HCT116 (cell line): ENCODE data around the gene ACE.

ENCODE experiments used
- EZH2 ChIP-seq: fragments of 200-600 bp; sonication (generic); IDR thresholded peaks from 2 replicates; pipeline ENCODE4 v1.6.1; 2017; ENCODE audit warnings: antibody characterized with exemption, mixed run types
- EZH2phosphoT487 ChIP-seq: fragments of 200-600 bp; IDR thresholded peaks from 2 replicates; pipeline ENCODE4 v1.6.1; 2018; ENCODE audit warnings: antibody characterized with exemption, borderline replicate concordance
- JUND ChIP-seq: IDR thresholded peaks from 2 replicates; pipeline ENCODE4 v1.6.1; 2012
- POLR2A ChIP-seq: IDR thresholded peaks from 2 replicates; pipeline ENCODE4 v1.7.0; 2011; ENCODE audit warnings: borderline replicate concordance; ENCODE audit not compliant: insufficient read depth, insufficient read length; ENCODE audit errors: extremely low read depth
- RAD21 ChIP-seq: IDR thresholded peaks from 2 replicates; pipeline ENCODE4 v1.6.1; 2012; ENCODE audit warnings: low read depth, mild to moderate bottlenecking
- SIN3A ChIP-seq: IDR thresholded peaks from 2 replicates; pipeline ENCODE4 v1.6.1; 2012; ENCODE audit warnings: low read depth
- SP1 ChIP-seq: IDR thresholded peaks from 2 replicates; pipeline ENCODE4 v1.6.1; 2012; ENCODE audit warnings: low read depth
- YY1 ChIP-seq: IDR thresholded peaks from 2 replicates; pipeline ENCODE4 v1.6.1; 2011; ENCODE audit warnings: low read length, low read depth, moderate library complexity, mild to moderate bottlenecking; ENCODE audit not compliant: insufficient replicate concordance; ENCODE audit errors: extremely low read depth
- ZNF274 ChIP-seq: fragments of 200-500 bp; sonication (Bioruptor generic); IDR thresholded peaks from 2 replicates; pipeline ENCODE4 v1.6.1; 2014; ENCODE audit warnings: mild to moderate bottlenecking, low read depth, low read length, inconsistent platforms
- TF ChIP-seq, protein P1 (sequence below), 3 experiments: fragments of 200-600 bp in 1 of 3; sonication (generic) in 1 of 3; IDR thresholded peaks in 2 of 3; conservative IDR thresholded peaks in 1 of 3; 2 replicates each; pipeline ENCODE4 v1.5.1; 2012 to 2017; ENCODE audit warnings: low read depth in 2 of 3, low read length in 2 of 3, antibody characterized with exemption in 1 of 3, borderline replicate concordance in 1 of 3, control low read depth in 1 of 3, mild to moderate bottlenecking in 1 of 3, mixed read lengths in 1 of 3, mixed run types in 1 of 3, moderate library complexity in 1 of 3; ENCODE audit not compliant: insufficient read depth in 1 of 3
- TF ChIP-seq, protein P2 (sequence below): IDR thresholded peaks from 2 replicates; pipeline ENCODE4 v1.6.1; 2012
- TF ChIP-seq, protein P3 (sequence below): IDR thresholded peaks from 2 replicates; pipeline ENCODE4 v1.6.1; 2012; ENCODE audit warnings: low read depth

DNA sequence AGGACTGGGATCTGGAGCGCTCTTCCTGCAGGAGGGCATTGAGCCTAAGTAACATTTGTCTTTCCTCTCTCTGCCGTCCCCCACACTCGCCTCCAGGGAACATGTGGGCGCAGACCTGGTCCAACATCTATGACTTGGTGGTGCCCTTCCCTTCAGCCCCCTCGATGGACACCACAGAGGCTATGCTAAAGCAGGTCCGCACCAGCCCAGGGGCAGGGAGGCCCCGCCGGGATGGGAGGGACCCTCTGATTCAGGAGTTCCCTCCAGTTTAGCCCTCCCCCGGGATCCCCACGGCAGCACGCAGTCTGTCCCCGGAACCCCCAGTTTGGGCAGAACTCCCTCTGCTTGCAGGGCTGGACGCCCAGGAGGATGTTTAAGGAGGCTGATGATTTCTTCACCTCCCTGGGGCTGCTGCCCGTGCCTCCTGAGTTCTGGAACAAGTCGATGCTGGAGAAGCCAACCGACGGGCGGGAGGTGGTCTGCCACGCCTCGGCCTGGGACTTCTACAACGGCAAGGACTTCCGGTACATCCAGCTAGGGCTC is 14.1 kb downstream of the ACE start:
- TF ChIP-seq, protein P1, sequence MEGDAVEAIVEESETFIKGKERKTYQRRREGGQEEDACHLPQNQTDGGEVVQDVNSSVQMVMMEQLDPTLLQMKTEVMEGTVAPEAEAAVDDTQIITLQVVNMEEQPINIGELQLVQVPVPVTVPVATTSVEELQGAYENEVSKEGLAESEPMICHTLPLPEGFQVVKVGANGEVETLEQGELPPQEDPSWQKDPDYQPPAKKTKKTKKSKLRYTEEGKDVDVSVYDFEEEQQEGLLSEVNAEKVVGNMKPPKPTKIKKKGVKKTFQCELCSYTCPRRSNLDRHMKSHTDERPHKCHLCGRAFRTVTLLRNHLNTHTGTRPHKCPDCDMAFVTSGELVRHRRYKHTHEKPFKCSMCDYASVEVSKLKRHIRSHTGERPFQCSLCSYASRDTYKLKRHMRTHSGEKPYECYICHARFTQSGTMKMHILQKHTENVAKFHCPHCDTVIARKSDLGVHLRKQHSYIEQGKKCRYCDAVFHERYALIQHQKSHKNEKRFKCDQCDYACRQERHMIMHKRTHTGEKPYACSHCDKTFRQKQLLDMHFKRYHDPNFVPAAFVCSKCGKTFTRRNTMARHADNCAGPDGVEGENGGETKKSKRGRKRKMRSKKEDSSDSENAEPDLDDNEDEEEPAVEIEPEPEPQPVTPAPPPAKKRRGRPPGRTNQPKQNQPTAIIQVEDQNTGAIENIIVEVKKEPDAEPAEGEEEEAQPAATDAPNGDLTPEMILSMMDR (IDR thresholded peaks at IDR 0.05 in 2 of 3, conservative IDR thresholded peaks at IDR 0.05 in 1 of 3; ENCODE audit: borderline replicate concordance in 1 of 3, insufficient read depth in 1 of 3, low read depth in 2 of 3, low read length in 2 of 3) = no peak
- TF ChIP-seq YY1 = no peak
- no peak for TF ChIP-seq EZH2phosphoT487
- TF ChIP-seq, protein P2, sequence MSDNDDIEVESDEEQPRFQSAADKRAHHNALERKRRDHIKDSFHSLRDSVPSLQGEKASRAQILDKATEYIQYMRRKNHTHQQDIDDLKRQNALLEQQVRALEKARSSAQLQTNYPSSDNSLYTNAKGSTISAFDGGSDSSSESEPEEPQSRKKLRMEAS = no peak
- no peak for TF ChIP-seq EZH2
- no peak for TF ChIP-seq JUND
- no peak for TF ChIP-seq RAD21
- TF ChIP-seq POLR2A = no peak
- TF ChIP-seq SIN3A = no peak
- no peak for TF ChIP-seq SP1
- TF ChIP-seq, protein P3, sequence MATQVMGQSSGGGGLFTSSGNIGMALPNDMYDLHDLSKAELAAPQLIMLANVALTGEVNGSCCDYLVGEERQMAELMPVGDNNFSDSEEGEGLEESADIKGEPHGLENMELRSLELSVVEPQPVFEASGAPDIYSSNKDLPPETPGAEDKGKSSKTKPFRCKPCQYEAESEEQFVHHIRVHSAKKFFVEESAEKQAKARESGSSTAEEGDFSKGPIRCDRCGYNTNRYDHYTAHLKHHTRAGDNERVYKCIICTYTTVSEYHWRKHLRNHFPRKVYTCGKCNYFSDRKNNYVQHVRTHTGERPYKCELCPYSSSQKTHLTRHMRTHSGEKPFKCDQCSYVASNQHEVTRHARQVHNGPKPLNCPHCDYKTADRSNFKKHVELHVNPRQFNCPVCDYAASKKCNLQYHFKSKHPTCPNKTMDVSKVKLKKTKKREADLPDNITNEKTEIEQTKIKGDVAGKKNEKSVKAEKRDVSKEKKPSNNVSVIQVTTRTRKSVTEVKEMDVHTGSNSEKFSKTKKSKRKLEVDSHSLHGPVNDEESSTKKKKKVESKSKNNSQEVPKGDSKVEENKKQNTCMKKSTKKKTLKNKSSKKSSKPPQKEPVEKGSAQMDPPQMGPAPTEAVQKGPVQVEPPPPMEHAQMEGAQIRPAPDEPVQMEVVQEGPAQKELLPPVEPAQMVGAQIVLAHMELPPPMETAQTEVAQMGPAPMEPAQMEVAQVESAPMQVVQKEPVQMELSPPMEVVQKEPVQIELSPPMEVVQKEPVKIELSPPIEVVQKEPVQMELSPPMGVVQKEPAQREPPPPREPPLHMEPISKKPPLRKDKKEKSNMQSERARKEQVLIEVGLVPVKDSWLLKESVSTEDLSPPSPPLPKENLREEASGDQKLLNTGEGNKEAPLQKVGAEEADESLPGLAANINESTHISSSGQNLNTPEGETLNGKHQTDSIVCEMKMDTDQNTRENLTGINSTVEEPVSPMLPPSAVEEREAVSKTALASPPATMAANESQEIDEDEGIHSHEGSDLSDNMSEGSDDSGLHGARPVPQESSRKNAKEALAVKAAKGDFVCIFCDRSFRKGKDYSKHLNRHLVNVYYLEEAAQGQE = no peak
- no peak for TF ChIP-seq ZNF274
